Muscle of arm (tissue), 14 donors: ENCODE measurements around the gene MPHOSPH10. TPM values are rescaled to one million over a fixed set of nuclear protein-coding genes. Genes with fewer than 3 reads are reported as not detected.
"Not testable (repeated sequence)": the region's sequence is repeated elsewhere in the genome, so short reads cannot be mapped to it uniquely, and the experiment has no call there.

ENCODE experiments used
- DNase-seq: peaks from one replicate; pipeline ENCODE4 v3.0.0-alpha.2; 2013
- long read RNA-seq, 11 donors: transcript quantifications; one replicate each; lab custom pipeline, GENCODE V29; 2026
- polyA plus RNA-seq, 12 donors: library from polyadenylated mRNA; unstranded; fragments of 120-200 nt; gene quantifications; one replicate each; pipeline ENCODE4 v1.2.1, GENCODE V29; 2013; ENCODE audit not compliant: insufficient read length in 12 of 12

The MPHOSPH10 gene, protein sequence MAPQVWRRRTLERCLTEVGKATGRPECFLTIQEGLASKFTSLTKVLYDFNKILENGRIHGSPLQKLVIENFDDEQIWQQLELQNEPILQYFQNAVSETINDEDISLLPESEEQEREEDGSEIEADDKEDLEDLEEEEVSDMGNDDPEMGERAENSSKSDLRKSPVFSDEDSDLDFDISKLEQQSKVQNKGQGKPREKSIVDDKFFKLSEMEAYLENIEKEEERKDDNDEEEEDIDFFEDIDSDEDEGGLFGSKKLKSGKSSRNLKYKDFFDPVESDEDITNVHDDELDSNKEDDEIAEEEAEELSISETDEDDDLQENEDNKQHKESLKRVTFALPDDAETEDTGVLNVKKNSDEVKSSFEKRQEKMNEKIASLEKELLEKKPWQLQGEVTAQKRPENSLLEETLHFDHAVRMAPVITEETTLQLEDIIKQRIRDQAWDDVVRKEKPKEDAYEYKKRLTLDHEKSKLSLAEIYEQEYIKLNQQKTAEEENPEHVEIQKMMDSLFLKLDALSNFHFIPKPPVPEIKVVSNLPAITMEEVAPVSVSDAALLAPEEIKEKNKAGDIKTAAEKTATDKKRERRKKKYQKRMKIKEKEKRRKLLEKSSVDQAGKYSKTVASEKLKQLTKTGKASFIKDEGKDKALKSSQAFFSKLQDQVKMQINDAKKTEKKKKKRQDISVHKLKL
- polyA plus RNA-seq = 100 to 1,000 TPM in 1 of 12 donors, 10 to 100 TPM in 11; 25.4 to 228 (median 36.9) TPM
- long read RNA-seq, donor 1, partial matches to known transcripts = 0 of 2 reads
- long read RNA-seq, donor 1, other reads (novel, unspliced or antisense) = 0 of 2 reads
- long read RNA-seq, donor 2, transcript MPHOSPH10-201 (11 exons, 2,484 nt) = major isoform, 7 of 19 reads
- long read RNA-seq, donor 2, partial matches to known transcripts = 10 of 19 reads
- long read RNA-seq, donor 2, other reads (novel, unspliced or antisense) = 0 of 19 reads
- long read RNA-seq, donor 3, partial matches to known transcripts = 0 of 2 reads
- long read RNA-seq, donor 3, other reads (novel, unspliced or antisense) = 0 of 2 reads
- long read RNA-seq, donor 4, partial matches to known transcripts = 8 of 9 reads
- long read RNA-seq, donor 4, other reads (novel, unspliced or antisense) = 0 of 9 reads
- long read RNA-seq, donor 5, transcript MPHOSPH10-201 (11 exons, 2,484 nt) = major isoform, 5 of 7 reads
- long read RNA-seq, donor 5, partial matches to known transcripts = 0 of 7 reads
- long read RNA-seq, donor 5, other reads (novel, unspliced or antisense) = 0 of 7 reads
- long read RNA-seq, donor 6, partial matches to known transcripts = 0 of 6 reads
- long read RNA-seq, donor 6, other reads (novel, unspliced or antisense) = 0 of 6 reads
- long read RNA-seq, donor 7, partial matches to known transcripts = 0 of 4 reads
- long read RNA-seq, donor 7, other reads (novel, unspliced or antisense) = 0 of 4 reads
- long read RNA-seq, donor 8, transcript MPHOSPH10-201 (11 exons, 2,484 nt) = major isoform, 9 of 22 reads
- long read RNA-seq, donor 8, partial matches to known transcripts = 10 of 22 reads
- long read RNA-seq, donor 8, other reads (novel, unspliced or antisense) = 0 of 22 reads
- long read RNA-seq, donor 9, partial matches to known transcripts = 7 of 15 reads
- long read RNA-seq, donor 9, other reads (novel, unspliced or antisense) = 0 of 15 reads
- long read RNA-seq, donor 10, transcript MPHOSPH10-201 (11 exons, 2,484 nt) = major isoform, 9 of 10 reads
- long read RNA-seq, donor 10, partial matches to known transcripts = 0 of 10 reads
- long read RNA-seq, donor 10, other reads (novel, unspliced or antisense) = 0 of 10 reads
- long read RNA-seq, donor 11, transcript MPHOSPH10-201 (11 exons, 2,484 nt) = major isoform, 13 of 21 reads
- long read RNA-seq, donor 11, transcript MPHOSPH10-204 (2 exons, 1,584 nt) = minor isoform, 5 of 21 reads
- long read RNA-seq, donor 11, partial matches to known transcripts = 0 of 21 reads
- long read RNA-seq, donor 11, other reads (novel, unspliced or antisense) = 0 of 21 reads

DNA sequence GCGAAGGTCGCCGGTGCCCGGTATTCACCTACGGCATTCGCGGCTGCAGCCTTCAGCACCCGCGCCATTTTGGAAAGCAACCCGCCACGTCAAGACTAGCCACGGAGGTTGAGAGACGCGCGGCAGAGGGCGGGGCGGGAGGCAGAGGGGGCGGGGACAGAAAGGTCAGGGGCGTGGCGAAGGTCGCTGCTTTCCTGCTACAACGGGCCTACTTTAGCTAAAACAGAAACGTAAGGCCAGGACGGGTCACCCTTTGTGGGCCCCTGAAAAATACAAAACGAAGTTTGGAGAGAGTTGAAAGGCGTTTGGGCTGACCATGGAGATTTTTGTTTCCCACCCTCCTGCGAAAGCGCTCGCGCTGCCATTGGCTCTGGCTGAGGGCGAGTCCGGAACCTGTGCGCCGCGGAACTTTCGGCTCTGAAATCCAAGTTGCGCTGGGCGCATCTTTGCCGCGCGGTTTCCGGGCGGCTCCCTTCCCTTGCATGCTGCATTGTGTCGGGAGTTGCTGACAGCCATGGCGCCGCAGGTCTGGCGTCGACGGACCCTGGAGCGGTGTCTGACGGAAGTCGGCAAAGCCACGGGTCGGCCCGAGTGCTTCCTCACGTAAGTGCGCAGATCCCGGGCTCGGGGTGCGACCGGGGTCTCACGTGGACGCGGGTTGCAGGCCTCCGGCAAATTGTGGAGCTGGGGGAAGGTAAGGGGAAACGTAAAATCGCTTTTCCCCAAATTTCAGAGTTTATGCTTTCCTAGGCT lies at the start of gene MPHOSPH10, which contains the start of gene MCEE:
Gene MPHOSPH10 (plus strand): TSS at position 483 of the 753 bp plus-strand sequence. CDS start 32 bp downstream, at position 515.
Gene MCEE (minus strand): TSS at position 78 of the 753 bp plus-strand sequence. CDS start 10 bp downstream, at position 68.
- DNase-seq = peak; percentile 95

GRCh38 chr2:71082402-71083252 lies 47.8 kb upstream of the MPHOSPH10 start:
- DNase-seq = no peak

DNA sequence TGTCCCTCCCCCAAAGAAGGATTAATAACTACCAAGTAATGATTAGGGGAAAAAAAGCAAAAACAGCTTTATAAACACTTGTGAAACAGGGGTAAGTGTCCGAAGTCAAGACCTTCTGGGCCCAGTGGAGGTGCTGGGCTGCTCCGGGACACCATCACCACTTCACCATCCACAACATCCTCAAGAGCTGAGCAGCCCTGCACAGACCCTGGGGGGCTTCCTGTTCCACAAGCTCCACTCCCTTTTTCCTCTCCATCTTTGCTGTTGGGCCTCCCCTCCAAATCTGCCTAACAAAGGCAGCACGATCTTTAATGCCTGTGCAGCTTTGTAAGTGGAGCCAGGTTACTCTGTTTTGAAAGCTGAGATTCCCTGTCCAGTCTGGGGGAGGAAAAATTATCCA lies 47.1 kb upstream of the MPHOSPH10 start:
- DNase-seq = not testable (repeated sequence)

DNA sequence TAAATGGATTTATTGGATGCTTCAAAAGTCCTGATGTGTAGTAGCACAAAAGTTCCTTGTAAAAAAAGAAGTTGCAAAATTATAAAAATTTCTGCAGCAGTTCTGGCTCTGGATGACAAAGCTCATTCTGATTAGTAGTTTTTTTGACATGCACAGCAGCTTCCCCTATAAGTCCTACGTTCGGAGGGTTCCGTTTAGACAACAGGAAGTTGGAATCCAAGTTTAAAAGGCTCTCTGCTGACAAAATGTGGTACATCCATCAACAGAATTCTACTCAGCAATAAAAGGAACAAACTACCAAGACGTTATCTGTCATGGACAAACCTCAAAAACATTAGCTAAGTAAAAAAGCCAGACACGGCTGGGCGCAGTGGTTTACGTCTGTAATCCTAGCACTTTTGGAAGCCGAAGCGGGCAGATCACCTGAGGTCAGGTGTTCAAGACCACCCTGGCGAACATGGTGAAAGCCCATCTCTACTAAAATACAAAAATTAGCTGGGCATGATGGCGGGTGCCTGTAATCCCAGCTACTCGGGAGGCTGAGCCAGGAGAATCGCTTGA lies 46.6 kb upstream of the MPHOSPH10 start:
- DNase-seq = not testable (repeated sequence)

GRCh38 chr2:71085325-71086003 lies 45.0 kb upstream of the MPHOSPH10 start:
- DNase-seq = not testable (repeated sequence)

GRCh38 chr2:71089475-71089874 lies 41.0 kb upstream of the MPHOSPH10 start:
- DNase-seq = not testable (repeated sequence)

GRCh38 chr2:71091808-71092207 lies 38.6 kb upstream of the MPHOSPH10 start:
- not testable (repeated sequence) for DNase-seq

DNA sequence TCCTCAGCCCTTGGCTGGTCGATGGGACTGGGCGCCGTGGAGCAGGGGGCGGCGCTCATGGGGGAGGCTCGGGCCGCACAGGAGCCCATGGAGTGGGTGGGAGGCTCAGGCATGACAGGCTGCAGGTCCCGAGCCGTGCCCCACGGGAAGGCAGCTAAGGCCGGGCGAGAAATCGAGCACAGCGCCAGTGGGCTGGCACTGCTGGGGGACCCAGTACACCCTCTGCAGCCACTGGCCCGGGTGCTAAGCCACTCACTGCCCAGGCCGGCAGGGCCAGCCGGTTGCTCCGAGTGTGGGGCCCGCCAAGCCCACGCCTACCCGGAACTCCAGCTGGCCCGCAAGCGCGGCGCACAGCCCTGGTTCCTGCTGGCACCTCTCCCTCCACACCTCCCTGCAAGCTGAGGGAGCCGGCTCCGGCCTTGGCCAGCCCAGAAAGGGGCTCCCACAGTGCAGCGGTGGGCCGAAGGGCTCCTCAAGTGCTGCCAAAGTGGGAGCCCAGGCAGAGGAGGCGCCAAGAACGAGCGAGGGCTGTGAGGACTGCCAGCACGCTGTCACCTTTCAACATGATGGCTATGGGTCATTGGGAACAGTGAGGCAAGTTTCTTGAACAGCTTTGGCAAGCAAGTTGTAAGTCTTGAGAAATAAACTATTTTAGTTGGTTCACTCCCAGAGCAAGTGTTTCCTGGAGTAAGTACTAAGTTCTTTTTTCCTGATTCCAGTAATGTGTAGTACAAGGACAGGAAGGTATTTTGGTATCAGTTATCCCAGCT lies 37.8 kb upstream of the MPHOSPH10 start:
- not testable (repeated sequence) for DNase-seq

DNA sequence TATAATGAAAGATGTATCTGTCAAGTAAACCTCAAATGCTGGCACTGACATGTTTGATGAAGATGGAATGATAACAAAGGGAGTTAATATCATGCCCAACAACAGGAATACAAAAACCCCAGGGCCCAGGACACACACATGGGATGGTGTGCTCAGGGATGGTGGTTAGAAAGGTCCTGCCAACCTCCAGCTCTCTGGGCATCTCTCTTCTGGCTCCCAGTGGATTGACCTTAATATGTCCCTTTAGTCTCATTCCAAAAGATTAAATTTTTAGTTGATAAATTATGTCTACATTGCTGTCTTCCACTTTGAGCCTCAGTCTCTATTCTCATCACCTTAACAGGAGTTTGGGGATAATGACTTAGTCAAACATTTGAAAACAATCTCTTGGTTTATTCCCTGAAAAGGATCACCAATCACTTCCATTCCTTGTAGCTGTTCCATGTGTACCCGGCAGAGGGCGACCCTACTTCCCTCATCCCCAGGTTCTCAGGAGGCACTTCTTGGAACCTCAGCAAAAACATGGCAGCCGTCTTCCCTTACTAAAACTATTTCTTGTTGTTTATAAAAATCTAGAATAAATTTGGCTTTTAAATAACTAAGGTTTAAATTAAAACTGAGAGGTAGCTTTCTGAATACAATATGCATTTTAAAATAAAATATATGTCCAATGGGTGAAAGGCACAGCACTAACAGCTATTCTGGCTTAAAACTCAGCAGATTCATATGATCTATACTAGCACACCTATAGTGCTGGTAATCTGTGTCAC lies 30.1 kb upstream of the MPHOSPH10 start:
- DNase-seq = peak; percentile 17

DNA sequence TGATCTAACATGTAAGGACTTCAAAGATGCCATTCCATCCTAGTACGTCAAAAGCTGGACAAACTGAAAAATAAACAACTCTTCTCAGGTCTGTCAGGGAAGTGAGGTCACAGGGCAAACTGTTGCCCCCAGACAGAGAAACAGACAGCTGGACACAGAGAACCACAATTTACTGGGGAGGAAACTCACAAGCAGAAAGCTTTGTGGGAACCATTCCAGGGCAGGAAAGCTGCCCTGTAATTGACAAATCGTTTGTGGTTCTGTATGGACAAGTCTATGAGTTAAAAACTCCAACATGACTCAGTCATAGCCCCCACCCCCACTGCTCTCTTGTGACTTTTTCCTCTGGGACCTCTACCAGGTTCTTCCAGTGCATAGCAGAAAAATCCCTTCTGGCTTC lies 28.8 kb upstream of the MPHOSPH10 start:
- no peak for DNase-seq

GRCh38 chr2:71102981-71103681 lies 27.3 kb upstream of the MPHOSPH10 start:
- no peak for DNase-seq

GRCh38 chr2:71103809-71104208 lies 26.6 kb upstream of the MPHOSPH10 start:
- DNase-seq = no peak

DNA sequence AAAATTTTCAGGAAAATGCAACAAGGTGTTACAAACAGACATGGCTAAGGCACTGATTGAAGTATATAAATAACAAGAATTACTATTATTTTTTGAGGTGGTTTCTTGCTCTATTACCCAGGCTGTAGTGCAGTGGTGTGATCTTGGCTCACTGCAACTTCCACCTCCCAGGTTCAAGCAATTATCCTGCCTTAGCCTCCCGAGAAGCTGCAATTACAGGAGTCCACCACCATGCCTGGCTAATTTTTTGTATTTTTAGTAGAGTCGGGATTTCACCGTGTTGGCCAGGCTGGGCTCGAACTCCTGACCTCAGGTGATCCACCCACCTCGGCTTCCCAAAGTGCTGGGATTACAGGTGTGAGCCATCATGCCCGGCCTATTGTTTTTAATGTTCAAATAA lies 24.0 kb upstream of the MPHOSPH10 start:
- not testable (repeated sequence) for DNase-seq

DNA sequence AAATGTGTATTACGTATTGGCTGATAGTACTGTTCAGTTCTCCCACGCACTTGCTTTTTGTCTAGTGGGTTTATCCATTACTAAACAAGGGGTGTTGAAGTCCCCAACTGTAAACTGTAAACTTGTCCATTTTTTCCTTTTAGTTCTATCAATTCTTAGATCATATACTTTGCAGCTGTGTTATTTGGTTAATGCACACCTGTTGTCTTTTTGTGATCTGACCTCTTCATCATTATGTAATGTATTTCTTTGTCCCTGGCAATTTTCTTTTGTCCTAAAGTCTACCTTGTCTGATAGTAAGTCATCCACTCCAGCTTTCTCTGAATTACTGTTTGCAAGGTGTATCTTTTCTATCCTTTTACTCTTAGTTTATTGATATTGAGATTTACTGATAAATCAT lies 22.3 kb upstream of the MPHOSPH10 start:
- no peak for DNase-seq

DNA sequence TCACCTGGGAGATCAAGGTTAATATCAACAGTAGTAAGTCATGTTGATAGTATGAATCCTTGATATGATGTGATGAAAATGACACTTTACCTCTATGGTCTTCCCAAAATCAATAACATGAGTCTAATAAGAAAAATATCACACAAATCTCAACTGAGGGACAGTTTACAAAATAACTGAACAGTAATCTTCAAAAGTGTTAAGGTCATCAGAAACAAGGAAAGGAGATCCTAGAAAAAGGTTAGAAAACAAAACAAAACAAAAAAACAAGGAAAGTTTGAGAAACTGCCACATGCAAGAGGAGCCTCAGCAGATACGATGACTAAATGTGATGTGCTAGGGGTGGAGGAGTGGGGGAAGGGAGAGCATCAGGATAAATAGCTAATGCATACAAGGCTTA lies 16.6 kb upstream of the MPHOSPH10 start:
- DNase-seq = no peak
